HEK293 (cell line): ENCODE results near the gene PSMB9.
A peak's percentile ranks its signal among the peaks of the same experiment; 100 is the strongest.

Experiments used
- CTCF ChIA-PET: fragments of 350-600 bp; formaldehyde crosslinking; extraction: SDS; loops from one replicate; lab custom pipeline; 2021; ENCODE audit warnings: antibody characterized with exemption; lab: Yijun Ruan, JAX
- POLR2A ChIA-PET: fragments of 300-600 bp; formaldehyde crosslinking; extraction: SDS; loops from one replicate; lab custom pipeline; 2020; ENCODE audit warnings: antibody characterized with exemption, inconsistent platforms; lab: Yijun Ruan, JAX
- H3K27ac ChIP-seq: fragments of 200-500 bp; sonication (Bioruptor generic); 2 replicates; pipeline ENCODE4 v1.5.1; 2014; ENCODE audit warnings: low read depth, low read length, control low read depth, inconsistent platforms; ENCODE audit errors: extremely low read depth
- H3K36me3 ChIP-seq, 2 experiments: fragments of 200-500 bp in 1 of 2; sonication (Bioruptor generic) in 1 of 2; 1 replicate in 1 of 2; 2 replicates in 1 of 2; pipeline ENCODE4 v1.5.1; 2014 to 2017; ENCODE audit warnings: inconsistent platforms in 2 of 2, low read length in 2 of 2; ENCODE audit not compliant: control insufficient read depth in 2 of 2, insufficient read depth in 1 of 2
- H3K4me1 ChIP-seq: fragments of 200-500 bp; sonication (Bioruptor generic); 2 replicates; pipeline ENCODE4 v1.5.1; 2014; ENCODE audit warnings: mild to moderate bottlenecking, low read length, inconsistent platforms; ENCODE audit not compliant: control insufficient read depth, insufficient read depth
- H3K4me3 ChIP-seq: 2 replicates; pipeline ENCODE4 v1.5.1; 2011; ENCODE audit warnings: low read depth, mild to moderate bottlenecking, control low read depth, low read length, moderate library complexity
- H3K9me3 ChIP-seq: fragments of 200-500 bp; sonication (Bioruptor generic); 2 replicates; pipeline ENCODE4 v1.5.1; 2014; ENCODE audit warnings: low read depth, low read length, inconsistent platforms; ENCODE audit not compliant: control insufficient read depth, insufficient read depth
- GLI4 ChIP-seq: fragments of 450-650 bp; formaldehyde crosslinking; IDR thresholded peaks from 2 replicates; pipeline ENCODE4 v1.5.1; 2016; ENCODE audit warnings: missing biosample characterization, missing genetic modification characterization
- GLIS2 ChIP-seq: fragments of 450-650 bp; formaldehyde crosslinking; IDR thresholded peaks from 2 replicates; pipeline ENCODE4 v1.5.1; 2016; ENCODE audit warnings: missing biosample characterization, missing genetic modification characterization
- KLF17 ChIP-seq: fragments of 450-650 bp; formaldehyde crosslinking; IDR thresholded peaks from 2 replicates; pipeline ENCODE4 v1.5.1; 2016; ENCODE audit warnings: missing biosample characterization, missing genetic modification characterization
- KLF9 ChIP-seq: fragments of 450-650 bp; formaldehyde crosslinking; IDR thresholded peaks from 2 replicates; pipeline ENCODE4 v1.5.1; 2016; ENCODE audit warnings: missing biosample characterization, missing genetic modification characterization, low read depth
- MZF1 ChIP-seq: fragments of 450-650 bp; formaldehyde crosslinking; IDR thresholded peaks from 2 replicates; pipeline ENCODE4 v1.5.1; 2017; ENCODE audit warnings: missing biosample characterization, missing genetic modification characterization, borderline replicate concordance
- PATZ1 ChIP-seq: fragments of 450-650 bp; formaldehyde crosslinking; IDR thresholded peaks from 2 replicates; pipeline ENCODE4 v1.5.1; 2016; ENCODE audit warnings: missing biosample characterization, missing genetic modification characterization
- PBX3 ChIP-seq: sonication (generic); formaldehyde crosslinking; IDR thresholded peaks from 2 replicates; pipeline ENCODE4 v1.8.1; 2022; ENCODE audit warnings: mild to moderate bottlenecking, moderate library complexity, missing genetic modification reagents
- PRDM1 ChIP-seq: fragments of 450-650 bp; formaldehyde crosslinking; IDR thresholded peaks from 2 replicates; pipeline ENCODE4; 2016; ENCODE audit warnings: missing biosample characterization, missing genetic modification characterization
- PRDM10 ChIP-seq: fragments of 450-650 bp; formaldehyde crosslinking; IDR thresholded peaks from 2 replicates; pipeline ENCODE4 v1.5.1; 2016; ENCODE audit warnings: missing biosample characterization, missing genetic modification characterization
- SETDB1 ChIP-seq: IDR thresholded peaks from one replicate; pipeline ENCODE4 v1.6.1; 2017; ENCODE audit warnings: mild to moderate bottlenecking, low read length, moderate library complexity, mixed read lengths; ENCODE audit not compliant: insufficient read length
- SP2 ChIP-seq: fragments of 450-650 bp; formaldehyde crosslinking; IDR thresholded peaks from 2 replicates; pipeline ENCODE4 v1.5.1; 2016; ENCODE audit warnings: missing biosample characterization, missing genetic modification characterization
- WT1 ChIP-seq: fragments of 450-650 bp; formaldehyde crosslinking; IDR thresholded peaks from 2 replicates; pipeline ENCODE4 v1.5.1; 2016; ENCODE audit warnings: missing biosample characterization, missing genetic modification characterization
- ZBTB17 ChIP-seq: fragments of 450-650 bp; formaldehyde crosslinking; IDR thresholded peaks from 2 replicates; pipeline ENCODE4 v1.5.1; 2016; ENCODE audit warnings: missing biosample characterization, missing genetic modification characterization
- ZBTB48 ChIP-seq: fragments of 450-650 bp; formaldehyde crosslinking; IDR thresholded peaks from 2 replicates; pipeline ENCODE4 v1.5.1; 2016; ENCODE audit warnings: missing biosample characterization, missing genetic modification characterization
- ZFP37 ChIP-seq: fragments of 450-650 bp; formaldehyde crosslinking; IDR thresholded peaks from 2 replicates; pipeline ENCODE4 v1.5.1; 2016; ENCODE audit warnings: missing biosample characterization, missing genetic modification characterization
- ZNF155 ChIP-seq: fragments of 450-650 bp; formaldehyde crosslinking; IDR thresholded peaks from 2 replicates; pipeline ENCODE4 v1.5.1; 2016; ENCODE audit warnings: missing biosample characterization, missing genetic modification characterization
- ZNF175 ChIP-seq: fragments of 450-650 bp; formaldehyde crosslinking; IDR thresholded peaks from 2 replicates; pipeline ENCODE4 v1.5.1; 2016; ENCODE audit warnings: missing biosample characterization, missing genetic modification characterization
- ZNF366 ChIP-seq: fragments of 450-650 bp; formaldehyde crosslinking; conservative IDR thresholded peaks from 2 replicates; pipeline ENCODE4 v1.5.1; 2016; ENCODE audit warnings: missing biosample characterization, missing genetic modification characterization
- ZNF391 ChIP-seq: fragments of 450-650 bp; formaldehyde crosslinking; IDR thresholded peaks from 2 replicates; pipeline ENCODE4 v1.5.1; 2016; ENCODE audit warnings: low read depth, missing biosample characterization, missing genetic modification characterization, borderline replicate concordance
- ZNF501 ChIP-seq: fragments of 450-650 bp; formaldehyde crosslinking; IDR thresholded peaks from 2 replicates; pipeline ENCODE4 v1.5.1; 2016; ENCODE audit warnings: missing biosample characterization, missing genetic modification characterization
- ZNF514 ChIP-seq: fragments of 450-650 bp; formaldehyde crosslinking; IDR thresholded peaks from 2 replicates; pipeline ENCODE4 v1.5.1; 2016; ENCODE audit warnings: missing biosample characterization, missing genetic modification characterization
- ZNF623 ChIP-seq: fragments of 450-650 bp; formaldehyde crosslinking; IDR thresholded peaks from 2 replicates; pipeline ENCODE4 v1.5.1; 2016; ENCODE audit warnings: missing biosample characterization, missing genetic modification characterization
- ZNF660 ChIP-seq: fragments of 450-650 bp; IDR thresholded peaks from 2 replicates; pipeline ENCODE4 v1.5.1; 2018; ENCODE audit warnings: missing biosample characterization, mild to moderate bottlenecking, missing genetic modification characterization
- ZNF692 ChIP-seq: fragments of 450-650 bp; formaldehyde crosslinking; IDR thresholded peaks from 2 replicates; pipeline ENCODE4 v1.5.1; 2016; ENCODE audit warnings: missing biosample characterization, missing genetic modification characterization
- ZNF777 ChIP-seq: fragments of 450-650 bp; formaldehyde crosslinking; IDR thresholded peaks from 2 replicates; pipeline ENCODE4 v1.5.1; 2017; ENCODE audit warnings: missing biosample characterization, missing genetic modification characterization, borderline replicate concordance
- ZSCAN30 ChIP-seq: fragments of 450-650 bp; IDR thresholded peaks from 2 replicates; pipeline ENCODE4 v1.5.1; 2018; ENCODE audit warnings: missing biosample characterization, mild to moderate bottlenecking, missing genetic modification characterization, moderate library complexity

The PSMB9 gene

GRCh38 chr6:32838114-32838958 is 15.7 kb upstream of the PSMB9 start, which contains the start of gene TAP2:
TAP2 (minus strand) TSS chr6:32838739; CDS start chr6:32838233, 506 bp downstream.
- Histone ChIP-seq H3K4me1 (0 out of 2 replicates have a peak, but pooled peaks cover 3% of the 10 kb centered on the region), H3K36me3 (peaks cover 0 to 19% of the 10 kb centered on the region in 2 experiments; a peak in 1 of 3 replicates), H3K27ac (peak within 1 kb of the TSS; percentile 67), H3K9me3 (no peaks in the 10 kb centered on the region), H3K4me3 (peak within 1 kb of the TSS; percentile 87)
- ChIA-PET CTCF (interaction anchor here (0.5 to 6.7 kb wide), 68 partner anchors 9 to 1515 kb away, joined by 3 to 355 read pairs (median 5); partner anchors contain the start of genes HLA-DMA, HLA-DMB, HLA-DQB2 and PSMB9), POLR2A (interaction anchor here (0.6 to 3.5 kb wide), 24 partner anchors 8 to 146 kb away, joined by 3 to 83 read pairs (median 6); partner anchors contain the start of genes BRD2, PSMB9 and TAP1)
- peak; percentile 15; the same call in 1 of the 2 replicates for TF ChIP-seq SP2
- TF ChIP-seq KLF17 (tag by site-specific recombination): peak; percentile 61; the same call in 1 of the 2 replicates
- peak; percentile 72 for TF ChIP-seq ZBTB17 (tag by site-specific recombination)
- no peak; the same call in 1 of the 2 replicates for TF ChIP-seq ZNF623 (tag by site-specific recombination)
- TF ChIP-seq ZNF692: peak; percentile 31; the same call in 1 of the 2 replicates
- TF ChIP-seq ZBTB48 (tag by site-specific recombination): no peak; the same call in none of the 2 replicates
- TF ChIP-seq ZNF501 (tag by site-specific recombination): peak; percentile 58; the same call in 1 of the 2 replicates
- TF ChIP-seq ZNF366 (tag by site-specific recombination): peak; percentile 38; the same call in 1 of the 2 replicates
- peak; percentile 91 for TF ChIP-seq ZNF660 (tag by site-specific recombination)
- TF ChIP-seq ZFP37 (tag by site-specific recombination): peak; percentile 83; the same call in 1 of the 2 replicates
- no peak for TF ChIP-seq ZNF514 (tag by site-specific recombination)
- TF ChIP-seq MZF1 (tag by site-specific recombination): no peak
- peak; percentile 45; the same call in 1 of the 2 replicates for TF ChIP-seq ZNF391 (tag by site-specific recombination)
- TF ChIP-seq PRDM1 (tag by site-specific recombination): peak; percentile 76
- no peak for TF ChIP-seq GLI4 (tag by site-specific recombination)
- peak; percentile 53; the same call in 1 of the 2 replicates for TF ChIP-seq GLIS2 (tag by site-specific recombination)
- TF ChIP-seq ZNF777: 0 out of 2 replicates have a peak, but pooled peaks have one; percentile 37
- peak; percentile 87 for TF ChIP-seq ZSCAN30 (tag by site-specific recombination)
- no peak for TF ChIP-seq ZNF155
- TF ChIP-seq PATZ1 (tag by site-specific recombination): peak; percentile 35
- peak; percentile 82 for TF ChIP-seq PBX3 (CRISPR knock-in tag)
- no peak for TF ChIP-seq ZNF175
- no peak for TF ChIP-seq KLF9 (tag by site-specific recombination)
- TF ChIP-seq PRDM10 (tag by site-specific recombination): peak; percentile 87
- TF ChIP-seq WT1 (tag by site-specific recombination): no peak
- TF ChIP-seq SETDB1: no peak
